ENCODE results near the gene CKAP2L.

Gene CKAP2L, protein sequence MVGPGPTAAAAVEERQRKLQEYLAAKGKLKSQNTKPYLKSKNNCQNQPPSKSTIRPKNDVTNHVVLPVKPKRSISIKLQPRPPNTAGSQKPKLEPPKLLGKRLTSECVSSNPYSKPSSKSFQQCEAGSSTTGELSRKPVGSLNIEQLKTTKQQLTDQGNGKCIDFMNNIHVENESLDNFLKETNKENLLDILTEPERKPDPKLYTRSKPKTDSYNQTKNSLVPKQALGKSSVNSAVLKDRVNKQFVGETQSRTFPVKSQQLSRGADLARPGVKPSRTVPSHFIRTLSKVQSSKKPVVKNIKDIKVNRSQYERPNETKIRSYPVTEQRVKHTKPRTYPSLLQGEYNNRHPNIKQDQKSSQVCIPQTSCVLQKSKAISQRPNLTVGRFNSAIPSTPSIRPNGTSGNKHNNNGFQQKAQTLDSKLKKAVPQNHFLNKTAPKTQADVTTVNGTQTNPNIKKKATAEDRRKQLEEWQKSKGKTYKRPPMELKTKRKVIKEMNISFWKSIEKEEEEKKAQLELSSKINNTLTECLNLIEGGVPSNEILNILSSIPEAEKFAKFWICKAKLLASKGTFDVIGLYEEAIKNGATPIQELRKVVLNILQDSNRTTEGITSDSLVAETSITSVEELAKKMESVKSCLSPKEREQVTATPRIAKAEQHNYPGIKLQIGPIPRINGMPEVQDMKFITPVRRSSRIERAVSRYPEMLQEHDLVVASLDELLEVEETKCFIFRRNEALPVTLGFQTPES

DNA sequence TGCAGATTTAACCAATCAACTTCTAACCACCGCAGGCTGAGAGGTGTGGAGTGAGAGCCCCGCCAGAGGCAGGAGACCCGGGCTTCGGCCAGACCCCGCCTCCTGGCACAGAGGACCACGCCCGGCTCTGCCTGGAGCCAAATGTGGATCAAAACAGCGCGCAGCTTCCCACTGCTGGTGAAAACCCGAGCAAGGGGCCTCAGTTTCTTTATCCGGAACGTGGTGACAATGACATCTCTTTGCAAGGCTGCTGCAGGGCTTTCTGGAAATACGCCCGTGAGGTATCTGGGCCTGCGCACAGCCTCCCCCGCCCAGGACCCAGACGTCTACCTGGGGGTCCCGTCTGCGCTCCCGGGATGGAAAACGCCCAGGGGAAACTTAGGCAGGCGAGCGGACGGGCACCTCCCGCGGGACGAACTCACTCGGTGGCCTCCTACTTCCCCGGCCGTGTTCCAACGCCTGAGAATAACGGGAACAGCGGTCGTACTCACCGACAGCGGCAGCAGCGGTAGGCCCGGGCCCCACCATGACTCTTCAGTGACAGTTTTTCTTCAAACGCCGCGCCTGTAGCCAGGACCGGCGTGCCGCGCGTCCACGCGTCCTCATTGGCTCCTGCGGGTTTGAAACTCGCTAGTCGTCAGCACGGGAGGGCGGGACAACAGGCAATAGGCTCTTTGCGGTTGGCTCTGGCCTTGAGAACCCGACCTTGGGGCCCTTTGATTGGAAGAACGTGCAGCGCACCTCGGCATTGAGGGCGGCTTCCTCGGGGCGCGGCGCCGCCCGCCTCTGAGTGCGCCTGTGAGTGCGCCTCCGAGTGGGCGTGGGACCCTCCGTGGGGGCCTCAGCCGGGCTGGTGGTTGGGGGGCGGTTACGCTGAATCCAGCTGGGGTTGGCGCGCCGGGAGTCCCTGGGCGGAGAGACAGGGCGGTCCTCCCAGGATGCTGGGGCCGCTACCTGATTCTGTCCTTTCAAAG is at the start of gene CKAP2L:
Gene CKAP2L (minus strand): TSS at position 539 of the 974 bp plus-strand sequence. CDS start 11 bp downstream, at position 528.
- peak within 1 kb of the TSS; percentile 83 for H3K4me2 ChIP-seq (ENCODE audit: low read length)

DNA sequence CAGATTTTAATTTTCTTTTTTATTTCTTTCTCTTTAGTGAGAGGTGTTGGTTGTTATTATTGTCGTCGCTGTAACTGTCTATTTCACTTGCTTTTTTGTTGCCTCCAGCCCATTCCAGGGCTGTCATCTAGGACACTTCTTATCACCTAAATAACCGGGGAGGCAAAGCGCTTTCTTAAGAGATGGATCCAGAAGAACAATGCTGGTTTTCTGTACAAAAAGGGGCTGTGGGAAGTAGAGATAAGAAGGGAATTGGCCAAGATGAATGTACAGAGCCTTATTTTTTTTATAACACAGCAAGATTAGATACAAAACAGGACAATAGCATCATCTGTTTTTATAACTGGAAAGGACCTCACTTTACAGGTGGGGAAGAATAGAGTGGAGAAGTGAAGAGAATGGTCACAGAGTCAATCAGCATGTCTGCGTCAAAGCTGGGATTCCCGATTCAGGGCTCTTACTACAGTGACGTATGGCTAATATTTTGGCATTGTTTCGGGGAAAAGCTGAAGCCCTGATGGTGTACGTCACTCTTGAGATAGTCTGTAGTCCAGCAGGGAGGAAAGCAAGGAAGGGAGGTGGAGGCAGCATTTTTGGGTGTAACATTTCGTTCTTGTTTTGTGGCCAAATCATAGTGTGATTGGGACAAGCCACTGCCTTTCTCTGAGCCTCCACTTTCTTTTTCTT is 49.0 kb upstream of the CKAP2L start:
- no peaks in the 10 kb centered on the region for H3K36me3 ChIP-seq (ENCODE audit: control insufficient read depth, low read length)
- peaks cover 2% of the 10 kb centered on the region; the same call in 1 of the 2 replicates for H3K9me3 ChIP-seq (ENCODE audit: control insufficient read depth, insufficient read depth, low read length)
- TF ChIP-seq, protein P1, sequence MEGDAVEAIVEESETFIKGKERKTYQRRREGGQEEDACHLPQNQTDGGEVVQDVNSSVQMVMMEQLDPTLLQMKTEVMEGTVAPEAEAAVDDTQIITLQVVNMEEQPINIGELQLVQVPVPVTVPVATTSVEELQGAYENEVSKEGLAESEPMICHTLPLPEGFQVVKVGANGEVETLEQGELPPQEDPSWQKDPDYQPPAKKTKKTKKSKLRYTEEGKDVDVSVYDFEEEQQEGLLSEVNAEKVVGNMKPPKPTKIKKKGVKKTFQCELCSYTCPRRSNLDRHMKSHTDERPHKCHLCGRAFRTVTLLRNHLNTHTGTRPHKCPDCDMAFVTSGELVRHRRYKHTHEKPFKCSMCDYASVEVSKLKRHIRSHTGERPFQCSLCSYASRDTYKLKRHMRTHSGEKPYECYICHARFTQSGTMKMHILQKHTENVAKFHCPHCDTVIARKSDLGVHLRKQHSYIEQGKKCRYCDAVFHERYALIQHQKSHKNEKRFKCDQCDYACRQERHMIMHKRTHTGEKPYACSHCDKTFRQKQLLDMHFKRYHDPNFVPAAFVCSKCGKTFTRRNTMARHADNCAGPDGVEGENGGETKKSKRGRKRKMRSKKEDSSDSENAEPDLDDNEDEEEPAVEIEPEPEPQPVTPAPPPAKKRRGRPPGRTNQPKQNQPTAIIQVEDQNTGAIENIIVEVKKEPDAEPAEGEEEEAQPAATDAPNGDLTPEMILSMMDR (IDR thresholded peaks at IDR 0.05; ENCODE audit: low read depth, low read length, poor library complexity, severe bottlenecking) = no peak
- no peak for TF ChIP-seq EZH2phosphoT487 (IDR thresholded peaks at IDR 0.05; ENCODE audit: borderline replicate concordance, low read length)

More for the DNA sequence above, at the start of gene CKAP2L:
- Histone ChIP-seq H4K20me1 (ENCODE audit: control insufficient read depth, insufficient read depth, low read depth, low read length) (no peaks in the 10 kb centered on the region), H3K27me3 (ENCODE audit: control insufficient read depth, low read length) (no peaks in the 10 kb centered on the region), H3K9me2 (replicated peaks; ENCODE audit: control insufficient read depth, low read length) (no peaks in the 10 kb centered on the region), H3K27ac (ENCODE audit: low read depth, low read length) (peak within 1 kb of the TSS; percentile 66), H3K79me2 (ENCODE audit: control insufficient read depth, low read length) (peaks cover 36% of the 10 kb centered on the region), H3F3A (ENCODE audit: control insufficient read depth, insufficient read depth) (no peaks in the 10 kb centered on the region), H3K4me3 (ENCODE audit: low read length) (peak within 1 kb of the TSS; percentile 95), H3K4me1 (ENCODE audit: control insufficient read depth, low read length) (peaks cover 18% of the 10 kb centered on the region), H3K36me3 (ENCODE audit: control insufficient read depth, low read length) (peaks cover 43% of the 10 kb centered on the region), H3K9me3 (ENCODE audit: control insufficient read depth, insufficient read depth, low read length) (peaks cover 4% of the 10 kb centered on the region; the same call in 1 of the 2 replicates)
- TF ChIP-seq, protein P1 (IDR thresholded peaks at IDR 0.05; ENCODE audit: low read depth, low read length, poor library complexity, severe bottlenecking) = no peak
- no peak for TF ChIP-seq EZH2phosphoT487 (IDR thresholded peaks at IDR 0.05; ENCODE audit: borderline replicate concordance, low read length)

More for the DNA sequence above, 49.0 kb upstream of the CKAP2L start:
- Histone ChIP-seq H3K4me3 (ENCODE audit: low read length) (no peak overlapping the region), H3K9me2 (replicated peaks; ENCODE audit: control insufficient read depth, low read length) (no peaks in the 10 kb centered on the region), H4K20me1 (ENCODE audit: control insufficient read depth, insufficient read depth, low read depth, low read length) (no peaks in the 10 kb centered on the region), H3F3A (ENCODE audit: control insufficient read depth, insufficient read depth) (no peaks in the 10 kb centered on the region), H3K79me2 (ENCODE audit: control insufficient read depth, low read length) (no peaks in the 10 kb centered on the region), H3K27ac (ENCODE audit: low read depth, low read length) (no peak overlapping the region), H3K4me2 (ENCODE audit: low read length) (no peak overlapping the region), H3K4me1 (ENCODE audit: control insufficient read depth, low read length) (peaks cover 5% of the 10 kb centered on the region; the same call in 1 of the 2 replicates), H3K27me3 (ENCODE audit: control insufficient read depth, low read length) (peaks cover 2% of the 10 kb centered on the region; the same call in 1 of the 2 replicates)

Data from DOHH2 (cell line).